HL-60/S4 (cell line): ENCODE data around the gene NT5C1A.

Source experiments
- in situ Hi-C: fragments of 300-500 bp; cut with MboI; formaldehyde crosslinking; loops from 2 replicates; pipeline ENCODE4 v1.14.3; 2022; ENCODE audit warnings: low sequenced_read_pairs

The NT5C1A gene

DNA sequence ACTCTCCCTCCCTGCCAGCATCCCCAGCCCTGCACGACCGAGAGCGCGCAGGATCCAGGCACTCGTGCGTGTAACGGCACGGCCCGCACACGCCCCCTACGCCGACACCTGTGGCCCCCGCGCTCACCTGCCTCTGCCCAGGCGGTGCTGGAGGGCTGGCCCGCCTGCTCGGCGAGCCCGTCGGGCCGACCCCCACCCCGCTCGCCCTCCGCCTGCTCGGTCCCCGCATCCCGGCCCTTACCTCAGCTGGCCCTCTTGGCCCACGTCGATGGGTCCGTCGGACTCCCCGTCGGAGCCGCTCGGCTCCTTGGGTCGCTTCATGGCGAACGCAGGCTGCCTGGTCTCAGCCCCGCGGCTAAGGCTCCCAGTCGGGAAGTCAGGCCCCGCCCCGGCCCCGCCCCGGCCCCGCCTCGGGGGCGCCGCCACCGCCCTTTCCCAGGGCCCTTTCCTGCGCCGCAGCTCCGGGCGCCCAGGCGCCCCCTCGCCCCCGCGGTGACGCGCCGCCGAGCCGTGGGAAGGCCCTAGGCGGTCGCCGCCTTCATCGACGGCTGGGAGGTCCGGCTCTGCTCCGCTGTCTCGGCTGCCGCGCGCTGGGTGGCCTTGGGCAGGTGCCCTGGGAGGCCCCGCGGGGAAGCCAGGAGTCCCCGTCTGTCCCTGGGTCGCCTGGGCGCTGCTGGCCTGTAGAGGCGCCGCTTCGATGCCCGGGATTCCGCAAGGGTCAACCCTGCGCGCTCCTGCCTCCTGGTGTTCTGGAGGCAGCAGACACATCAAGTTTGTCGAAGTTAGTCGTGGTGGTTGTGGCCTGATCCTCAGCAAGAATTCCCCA is 32.4 kb downstream of the NT5C1A start, which contains the start of gene HEYL:
TSS of gene HEYL (minus strand) at position 339 of the 826 bp plus-strand sequence. CDS start at position 321, 18 bp downstream.
- in situ Hi-C loops: no loop called here

DNA sequence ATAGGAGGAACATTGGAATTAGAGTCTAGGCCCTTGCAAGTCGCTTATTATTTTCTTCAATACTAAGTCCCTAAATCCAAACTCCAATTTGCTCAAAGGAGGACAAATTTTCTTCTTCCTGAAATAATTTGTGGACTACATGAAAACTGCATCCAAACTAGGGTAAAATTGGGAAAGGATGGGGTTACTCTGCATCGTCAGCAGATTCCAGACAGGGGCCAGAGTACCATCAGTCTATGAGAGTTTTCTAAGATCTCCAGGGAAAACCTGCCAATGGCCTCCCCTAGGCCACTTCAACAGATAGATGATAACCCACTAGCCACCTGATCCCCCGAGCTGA is 33.0 kb downstream of the NT5C1A start:
- in situ Hi-C loops: no loop called here

DNA sequence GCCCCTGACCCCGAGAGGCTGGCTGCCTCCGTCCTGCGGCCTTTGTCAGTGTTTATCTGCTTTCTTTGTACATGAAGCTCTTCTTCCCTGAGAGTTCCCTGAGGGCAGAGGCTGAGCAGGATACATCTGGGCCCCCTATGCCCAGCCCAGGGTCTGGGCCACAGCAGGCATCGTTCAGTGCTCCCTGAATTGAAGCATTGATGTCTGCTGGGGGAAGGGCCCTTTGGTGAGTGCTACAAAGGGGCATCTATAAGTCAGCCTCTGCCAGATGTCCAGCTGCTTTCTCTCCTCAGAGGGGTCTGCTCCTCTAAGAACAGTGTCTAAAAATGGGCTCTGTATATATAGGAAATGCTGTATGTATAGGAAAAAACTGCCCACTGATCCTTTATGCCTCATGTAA is 34.5 kb downstream of the NT5C1A start:
- in situ Hi-C loops: no loop called here

DNA sequence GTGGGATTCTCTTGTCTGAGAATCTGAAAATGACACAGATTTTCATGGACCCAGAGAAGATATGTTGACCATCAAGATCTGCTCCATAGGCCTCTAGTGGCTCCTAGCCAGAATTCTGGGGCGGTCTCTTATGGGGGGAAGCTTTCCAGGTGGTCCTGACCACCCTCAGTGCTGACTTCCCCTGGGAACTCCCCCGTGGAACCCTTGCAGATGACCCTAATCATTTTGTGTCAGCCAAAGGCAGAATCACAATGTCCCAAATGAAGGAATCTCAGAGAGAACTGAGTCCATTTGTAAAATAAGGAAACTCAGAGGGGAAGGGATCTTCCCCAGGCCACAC is 36.1 kb downstream of the NT5C1A start:
- in situ Hi-C loops: no loop called here

DNA sequence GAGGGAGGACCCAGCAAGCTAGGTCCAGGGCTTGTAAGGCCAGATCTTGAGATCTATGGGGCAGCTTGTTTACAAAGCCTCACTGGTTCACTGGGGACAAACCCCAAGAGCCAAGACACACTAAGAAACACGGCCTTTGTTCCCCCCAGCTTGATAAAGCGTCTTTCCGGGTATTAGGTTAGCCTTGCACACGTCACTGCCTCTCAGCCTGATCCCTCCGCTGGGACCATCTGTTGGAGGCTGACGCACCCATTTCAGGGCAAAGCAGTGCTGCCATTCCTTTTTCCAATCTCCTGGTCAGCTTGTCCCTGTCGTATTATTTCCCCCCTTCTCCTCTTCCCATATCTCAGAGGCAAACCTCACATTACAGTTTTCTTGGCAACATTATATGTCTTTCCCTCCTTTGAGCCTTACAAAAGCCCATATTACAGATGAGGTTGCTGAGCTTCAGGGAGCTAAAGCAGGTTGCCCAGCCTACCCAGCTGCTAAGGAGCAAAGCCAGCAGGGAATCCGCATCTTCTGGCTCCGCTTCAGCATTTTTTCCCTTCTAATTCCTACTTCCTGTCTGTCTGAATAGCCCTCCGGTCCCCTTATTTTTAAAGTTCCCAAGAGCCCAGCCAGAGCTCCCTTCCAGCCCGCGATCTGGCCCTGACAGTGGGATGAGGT is 36.6 kb downstream of the NT5C1A start:
- in situ Hi-C loops: no loop called here

DNA sequence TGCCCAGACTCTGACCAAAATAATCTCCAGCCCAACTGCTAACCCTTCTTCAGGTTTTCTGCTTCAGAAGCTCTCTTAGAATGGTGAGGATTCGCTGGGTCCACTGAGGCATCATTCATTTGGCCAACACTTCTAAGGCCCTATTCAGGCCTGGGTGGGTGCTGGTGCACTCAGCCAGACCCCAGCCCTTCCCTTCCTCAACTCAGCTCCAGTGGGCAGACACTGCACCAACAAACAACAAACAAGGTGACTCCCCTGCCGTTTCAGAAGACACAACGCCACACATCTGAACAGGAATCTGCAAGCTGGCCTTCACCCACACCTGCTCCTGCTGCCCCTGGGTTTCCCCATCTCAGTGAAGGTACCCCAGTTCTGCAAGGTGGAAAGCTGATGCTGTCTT is 38.5 kb downstream of the NT5C1A start:
- in situ Hi-C loops: no loop called here

DNA sequence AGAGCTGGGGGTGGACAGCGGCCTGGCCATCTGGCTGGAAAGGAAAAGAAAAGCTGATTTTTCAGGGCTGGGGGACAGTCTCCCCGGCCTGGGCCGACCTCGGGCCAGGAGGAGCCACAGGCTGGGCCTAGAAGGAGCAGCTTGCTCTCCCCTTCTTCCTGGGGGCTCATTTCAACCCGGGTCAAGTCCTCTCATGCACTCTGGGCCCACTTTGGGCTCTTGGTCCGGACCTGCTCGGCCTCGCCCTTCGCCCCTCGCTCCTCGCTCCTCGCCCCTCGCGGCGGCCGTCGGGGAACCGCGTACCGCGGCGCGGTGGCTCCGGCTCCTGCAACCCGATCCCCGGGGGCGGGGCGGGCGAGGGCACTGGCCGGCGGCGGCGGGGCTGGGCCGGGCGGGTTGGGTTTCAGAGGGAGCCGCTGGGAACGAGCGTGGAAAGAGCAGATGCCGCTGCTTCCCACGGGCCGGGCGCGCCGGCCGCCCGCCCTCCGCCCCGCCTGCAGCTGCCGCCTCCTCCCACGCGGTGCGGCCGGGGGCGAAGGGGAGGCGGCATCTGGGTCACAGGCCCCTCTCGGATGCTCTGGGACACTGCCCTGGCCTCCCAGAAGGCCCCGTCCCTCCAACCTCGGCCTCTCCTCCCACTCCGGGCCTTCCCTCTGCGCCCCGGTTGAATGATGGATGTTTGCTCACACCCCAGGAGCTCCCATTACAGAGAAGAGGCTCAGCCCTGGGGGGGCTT is 39.1 kb downstream of the NT5C1A start:
- in situ Hi-C loops: no loop called here

DNA sequence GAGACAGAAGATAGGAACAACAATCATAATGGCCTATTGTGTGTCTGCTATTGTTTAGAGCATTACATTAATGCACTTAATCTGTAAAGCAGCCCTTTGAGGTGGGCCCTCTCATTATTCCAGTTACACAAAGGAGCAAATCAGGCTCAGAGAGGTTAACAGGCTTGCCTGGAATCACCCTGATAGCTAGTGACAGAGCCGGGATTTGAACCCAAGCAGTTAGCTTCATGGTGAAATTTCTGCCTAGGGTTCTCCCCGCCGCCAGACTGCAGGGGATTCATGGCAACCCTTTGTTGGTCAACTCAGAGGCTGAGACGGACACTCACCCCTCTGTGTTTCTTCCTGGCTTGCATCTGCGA is 39.6 kb downstream of the NT5C1A start:
- in situ Hi-C loops: no loop called here

DNA sequence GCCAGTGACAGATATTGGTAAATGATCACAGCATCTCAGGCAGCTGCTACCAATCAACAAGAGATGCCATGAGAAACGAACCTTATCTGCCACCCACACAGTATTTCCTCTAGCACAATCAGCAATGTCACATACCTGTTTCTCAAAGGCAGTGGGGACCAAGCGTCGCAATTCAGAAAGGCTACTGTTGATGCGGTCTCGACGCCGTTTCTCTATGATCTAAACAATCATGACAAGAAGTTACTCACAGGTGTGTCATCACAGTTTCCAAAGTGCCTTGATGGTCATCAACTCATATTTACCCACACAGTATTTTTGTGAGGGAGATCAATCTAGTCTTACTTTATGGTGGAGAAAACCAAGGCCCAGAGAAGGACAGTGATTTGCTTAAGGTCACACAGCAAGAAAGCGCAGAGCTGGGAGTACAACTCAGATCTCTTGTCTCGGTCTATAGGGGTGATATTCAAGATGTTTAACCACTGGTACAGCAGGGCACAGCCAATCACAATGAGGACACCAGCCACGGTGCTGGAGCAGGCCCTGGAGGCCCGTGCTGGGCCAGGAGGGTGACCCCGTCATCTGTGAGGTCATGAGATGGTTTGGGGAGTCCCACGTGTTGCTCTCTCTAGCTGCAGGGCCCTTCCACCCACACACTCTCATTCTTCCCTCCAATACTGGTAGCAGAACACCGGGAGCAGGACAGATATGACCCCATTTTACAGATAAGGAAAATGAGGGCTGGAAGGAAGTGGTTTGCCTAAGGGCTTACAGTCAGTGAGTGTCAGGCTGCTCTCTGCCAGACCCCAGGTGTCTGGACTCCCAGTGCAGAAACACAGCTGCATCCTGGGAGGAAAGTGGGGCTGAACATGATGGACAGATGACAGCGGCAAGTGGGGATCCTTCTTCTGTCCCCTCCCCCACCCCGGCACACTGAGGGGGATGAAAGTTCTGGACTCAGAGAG is 40.3 kb downstream of the NT5C1A start:
- in situ Hi-C loops: no loop called here

DNA sequence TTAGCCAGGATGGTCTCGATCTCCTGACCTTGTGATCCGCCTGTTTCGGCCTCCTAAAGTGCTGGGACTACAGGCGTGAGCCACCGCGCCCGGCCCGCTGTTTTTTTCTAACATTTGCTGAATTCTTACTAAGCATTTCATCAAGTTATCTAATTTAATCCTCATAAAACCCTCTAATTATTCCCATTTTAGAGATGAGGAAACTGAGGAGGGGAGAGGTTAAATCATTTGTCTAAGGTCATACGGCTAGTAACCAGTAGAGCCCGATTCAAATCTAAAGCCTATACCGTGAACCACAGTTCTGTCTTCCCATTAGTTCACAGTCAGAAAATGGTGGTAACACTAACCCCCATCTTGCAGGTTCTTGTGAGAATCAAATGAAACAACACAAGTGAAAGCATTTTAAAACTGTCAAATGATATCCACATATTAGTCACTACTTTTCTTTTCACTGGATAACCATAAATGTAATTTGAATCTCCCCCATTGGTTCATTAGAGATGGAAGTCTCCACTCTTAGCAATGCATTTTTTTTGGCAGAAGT is 43.0 kb downstream of the NT5C1A start:
- in situ Hi-C loops: no loop called here

DNA sequence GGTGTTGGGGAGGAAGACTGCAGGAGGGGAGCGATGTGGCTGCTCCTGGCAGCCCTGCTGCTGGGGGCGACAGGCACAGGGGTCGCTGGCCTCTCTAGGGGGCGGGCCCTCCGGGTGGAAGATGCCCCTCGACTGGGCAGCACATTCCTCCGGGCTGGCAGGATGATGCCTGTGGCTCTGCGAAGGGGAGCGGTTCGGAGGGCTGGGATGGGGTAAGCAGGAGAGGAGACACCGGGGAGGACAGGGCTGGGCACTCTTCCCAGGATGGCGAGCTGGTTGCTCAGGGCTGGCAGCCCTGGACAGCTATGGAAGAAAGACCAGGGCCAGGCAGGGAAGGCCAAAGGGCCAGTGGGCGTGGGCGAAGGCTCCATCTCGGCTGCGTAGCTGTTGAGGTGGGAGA is 45.3 kb downstream of the NT5C1A start:
- in situ Hi-C loops: no loop called here

DNA sequence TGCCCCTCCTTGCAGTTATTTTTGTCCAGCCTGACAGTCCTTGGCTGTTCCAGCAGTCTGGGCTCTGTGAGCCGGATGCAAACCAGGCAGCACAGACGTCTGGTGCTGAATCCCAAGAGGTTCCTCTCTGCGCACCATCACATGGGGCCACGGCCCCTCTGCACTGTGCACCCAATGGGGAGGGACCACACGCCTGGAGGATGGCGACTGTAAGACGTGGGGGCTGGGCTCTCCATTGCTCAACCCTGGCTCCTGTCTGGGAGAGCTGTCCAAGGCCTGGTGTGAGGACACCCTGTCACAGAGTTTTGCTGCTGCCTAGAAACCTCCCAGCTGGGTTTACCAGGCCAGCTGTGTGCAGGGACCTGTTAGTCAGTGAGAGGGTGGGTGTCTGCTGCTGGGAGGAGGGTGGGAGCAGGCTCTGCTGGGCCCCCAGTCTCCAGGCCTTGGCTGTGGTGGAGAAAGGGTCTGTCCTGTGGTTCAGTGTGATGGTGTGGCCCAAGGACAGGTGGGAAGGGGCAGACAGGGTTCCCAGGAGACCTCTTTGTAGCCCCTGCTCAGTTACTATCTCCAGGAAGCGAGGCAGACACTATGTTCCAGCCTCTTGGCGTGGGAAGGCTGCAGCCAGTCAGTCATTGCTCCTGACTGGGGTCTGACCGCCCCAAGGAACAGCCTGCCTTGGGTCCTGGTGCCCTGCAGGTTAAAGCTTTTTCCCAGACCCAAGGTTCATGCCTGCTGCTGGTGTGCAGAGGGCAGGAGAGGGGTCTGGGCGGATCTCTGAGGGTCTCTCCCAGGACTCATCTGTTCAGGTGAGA is 46.2 kb downstream of the NT5C1A start:
- in situ Hi-C loops: no loop called here

DNA sequence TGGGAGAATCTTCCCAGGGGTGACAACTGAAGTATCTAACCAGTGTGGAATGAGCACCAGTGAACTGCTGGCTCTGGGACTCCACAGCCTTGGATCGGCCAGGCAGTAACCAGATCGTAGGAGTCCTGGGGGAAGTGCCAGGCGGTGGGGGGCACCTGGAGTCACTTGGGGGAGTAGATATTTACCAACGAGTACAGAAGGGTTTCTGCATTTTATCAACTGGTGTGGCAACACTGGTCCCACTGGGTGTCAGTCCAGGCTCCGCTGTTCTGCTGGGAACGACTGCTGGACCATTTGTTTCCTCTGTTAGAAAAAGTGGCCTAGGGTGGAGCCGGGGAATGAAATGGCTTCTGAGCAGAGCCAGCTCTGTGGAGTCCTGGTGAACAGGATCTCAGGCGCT is 46.9 kb downstream of the NT5C1A start:
- in situ Hi-C loops: no loop called here

DNA sequence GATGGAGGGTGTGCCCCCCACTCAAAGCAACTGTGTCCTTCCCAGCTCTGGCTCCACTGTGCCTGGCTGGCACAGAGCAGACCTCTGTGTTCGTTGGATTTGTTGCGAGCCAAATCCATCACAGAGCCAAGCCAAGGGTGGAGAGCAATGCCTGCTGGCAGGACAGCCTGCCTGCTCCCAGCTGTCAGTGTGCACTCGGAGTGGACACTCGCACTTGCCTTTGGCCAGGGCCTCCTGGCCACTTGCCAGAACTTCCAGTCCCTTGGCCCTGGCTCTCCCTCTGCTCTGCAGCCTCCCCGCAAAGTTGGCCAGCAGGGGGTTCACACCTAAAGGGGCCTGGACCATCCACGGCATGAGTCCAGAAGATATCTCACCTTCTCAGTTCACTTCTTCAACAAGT is 48.9 kb downstream of the NT5C1A start:
- in situ Hi-C loops: no loop called here

DNA sequence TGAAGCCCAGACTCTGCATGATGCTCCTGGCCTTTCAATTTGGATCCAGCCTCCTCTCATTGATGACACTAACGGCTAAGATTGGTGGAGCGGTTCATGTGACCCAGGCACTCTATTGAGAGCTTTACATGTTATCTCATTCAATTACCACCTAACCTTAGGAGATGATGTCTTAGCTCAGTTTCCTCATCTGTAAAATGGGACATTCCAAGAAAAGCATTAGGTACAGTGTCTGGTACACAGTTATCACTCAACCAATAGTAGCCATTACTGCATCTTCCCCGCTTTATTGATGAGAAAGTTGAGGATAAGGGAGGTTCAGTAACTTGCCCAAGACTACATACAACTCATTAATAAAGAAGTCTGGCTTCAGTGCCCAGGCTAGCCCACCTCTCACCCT is 49.5 kb downstream of the NT5C1A start:
- in situ Hi-C loops: no loop called here

DNA sequence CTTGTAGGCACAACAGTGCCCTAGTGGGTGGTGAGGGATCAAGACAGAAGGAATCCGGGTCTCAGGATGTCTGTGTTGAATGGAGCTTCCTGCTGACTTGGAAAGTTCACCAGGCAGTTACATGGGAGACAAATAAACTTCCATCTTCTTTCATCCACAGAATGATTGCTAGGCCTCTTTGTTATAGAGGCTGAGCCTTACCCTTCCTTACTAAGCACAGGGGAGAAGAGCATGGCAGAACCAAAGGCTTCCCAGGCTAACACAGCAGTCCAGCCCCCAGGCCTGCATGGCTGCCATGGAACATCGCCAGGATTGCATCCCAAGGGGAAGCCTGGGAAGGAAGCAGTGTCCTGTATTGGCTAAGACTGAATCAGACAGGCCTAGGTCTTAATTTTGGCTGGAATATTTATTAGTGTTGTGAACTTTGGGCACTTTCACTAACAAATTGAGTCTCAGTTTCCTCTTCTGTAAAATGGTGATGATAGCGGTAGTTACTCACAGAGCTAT is 51.2 kb downstream of the NT5C1A start:
- in situ Hi-C loops: no loop called here

DNA sequence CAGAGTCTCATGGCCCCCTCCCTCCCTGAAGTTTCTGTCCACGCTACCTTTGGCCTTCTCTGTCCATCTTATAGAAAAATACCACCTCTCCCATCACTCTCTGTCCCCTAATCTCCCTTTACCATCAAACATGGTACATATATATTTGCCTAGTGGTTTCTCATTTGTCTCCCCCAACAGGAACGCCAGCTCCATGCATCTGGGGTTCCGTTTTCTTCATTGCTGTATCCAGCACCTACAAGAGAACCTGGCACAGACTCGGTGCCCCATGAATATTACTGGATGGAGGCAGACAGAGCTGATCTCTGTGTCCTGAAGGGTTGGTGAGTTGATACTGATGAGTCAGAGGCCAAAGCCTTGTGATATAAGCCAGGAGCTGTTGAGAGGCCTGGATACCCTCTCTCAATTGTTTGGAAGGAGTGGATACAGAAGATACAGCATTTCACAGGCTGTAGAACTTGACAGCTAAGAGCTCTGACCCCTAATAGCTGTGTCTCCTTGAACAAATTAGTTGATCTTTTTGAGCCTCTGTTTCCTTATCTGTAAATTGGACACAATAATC is 54.3 kb downstream of the NT5C1A start:
- in situ Hi-C loops: no loop called here

DNA sequence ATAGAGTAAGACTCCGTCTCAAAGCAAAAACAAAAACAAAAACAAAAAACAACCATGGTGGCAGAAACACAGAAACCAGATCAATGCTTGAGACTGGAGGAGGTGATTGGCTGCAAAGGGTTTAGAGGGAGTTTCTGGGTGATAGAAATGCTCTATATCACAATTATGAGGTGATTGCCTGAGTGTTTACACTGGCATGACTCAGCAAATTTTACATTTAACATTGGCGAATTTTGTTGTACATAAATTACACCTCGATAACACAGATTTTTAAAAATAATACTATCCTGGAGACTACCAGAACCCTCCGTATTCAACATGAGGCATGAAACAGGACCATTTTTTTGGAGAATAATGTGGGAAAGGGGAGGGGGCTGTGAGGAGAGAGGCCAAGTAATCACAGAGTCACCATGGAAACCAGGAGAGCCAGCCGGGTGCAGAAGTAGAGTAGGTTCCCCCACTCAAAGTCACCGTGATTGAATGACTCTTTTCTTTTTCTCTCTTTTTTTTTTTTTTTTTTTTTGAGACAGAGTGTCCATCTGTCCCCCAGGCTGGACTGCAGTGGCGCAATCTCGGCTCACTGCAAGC is 56.7 kb downstream of the NT5C1A start:
- in situ Hi-C loops: no loop called here

DNA sequence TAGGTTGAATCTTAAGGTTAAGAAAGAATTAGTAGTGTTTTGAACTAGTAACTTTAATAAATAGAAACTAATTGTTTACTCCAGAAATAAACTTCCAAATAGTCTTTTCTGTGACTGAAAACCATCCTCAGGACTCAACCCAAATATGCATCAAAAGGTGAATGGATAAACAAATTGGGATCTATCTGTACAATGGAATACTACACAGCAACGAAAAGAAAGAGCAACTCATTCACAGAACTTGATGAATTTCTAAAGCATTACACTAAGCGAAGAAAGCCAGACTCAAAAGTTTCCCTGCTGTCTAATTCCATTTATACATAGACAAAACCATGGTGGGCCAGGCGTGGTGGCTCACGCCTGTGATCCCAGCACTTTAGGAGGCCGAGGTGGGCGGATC is 57.4 kb downstream of the NT5C1A start:
- in situ Hi-C loops: no loop called here
